ENCODE measurements around the gene CHD2.

- TF ChIP-seq EGR1 (IDR thresholded peaks at IDR 0.05; ENCODE audit: low read depth in 2 of 2) (no peak), CTCF (IDR thresholded peaks at IDR 0.05; ENCODE audit: low read depth, low read length, missing input control) (no peak), REST (IDR thresholded peaks at IDR 0.05) (no peak), RXRA (IDR thresholded peaks at IDR 0.05) (no peak), TAF1 (conservative IDR thresholded peaks at IDR 0.05) (no peak), MAX (IDR thresholded peaks at IDR 0.05) (no peak), RAD21 (IDR thresholded peaks at IDR 0.05) (no peak), ZBTB33 (IDR thresholded peaks at IDR 0.05) (no peak), JUND (IDR thresholded peaks at IDR 0.05) (no peak), ATF3 (IDR thresholded peaks at IDR 0.05) (no peak), HNF4G (IDR thresholded peaks at IDR 0.05) (no peak), GABPA (IDR thresholded peaks at IDR 0.05 in 1 of 2, conservative IDR thresholded peaks at IDR 0.05 in 1 of 2) (no peak), YY1 (IDR thresholded peaks at IDR 0.05) (no peak)
Measured at GRCh38 chr15:92928225-92928750, 28.2 kb downstream of the CHD2 start.
